Transverse colon (tissue), 4 donors: ENCODE measurements around the gene HK1.

ENCODE experiments used
- POLR2AphosphoS5 ChIP-seq, 3 donors: sonication (generic); formaldehyde crosslinking; IDR thresholded peaks; one replicate each; pipeline ENCODE4 v1.6.1; 2016; ENCODE audit warnings: antibody characterized with exemption in 3 of 3
- TF ChIP-seq, protein P1 (sequence below), 5 experiments: fragments of 200-600 bp in 3 of 5; fragments of 450-650 bp in 2 of 5; sonication (generic) in 3 of 5; IDR thresholded peaks; 1 replicate in 2 of 5; 2 replicates in 3 of 5; pipeline ENCODE4 v1.5.1; 2016 to 2017; ENCODE audit warnings: antibody characterized with exemption in 5 of 5, inconsistent platforms in 3 of 5, mild to moderate bottlenecking in 2 of 5, moderate library complexity in 1 of 5

DNA sequence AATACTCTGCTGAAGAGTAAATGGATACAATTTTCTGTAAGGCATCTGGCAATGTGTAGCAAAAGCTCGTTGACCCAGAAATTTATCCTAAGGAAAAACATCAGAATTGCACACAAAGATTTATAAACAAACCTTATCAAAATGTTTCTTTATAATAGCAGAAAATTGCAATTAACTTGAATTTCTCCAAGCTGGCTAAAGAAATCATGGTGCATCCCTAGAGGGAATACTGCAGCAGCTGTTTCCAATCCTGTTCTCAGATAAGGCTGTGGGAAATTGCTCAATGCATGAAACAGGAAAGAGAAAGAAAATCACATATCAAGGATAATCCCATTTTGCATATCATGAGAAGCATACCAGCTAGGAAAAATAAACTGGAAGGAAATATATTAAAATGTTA lies 119.7 kb downstream of the HK1 start:
- TF ChIP-seq, protein P1, sequence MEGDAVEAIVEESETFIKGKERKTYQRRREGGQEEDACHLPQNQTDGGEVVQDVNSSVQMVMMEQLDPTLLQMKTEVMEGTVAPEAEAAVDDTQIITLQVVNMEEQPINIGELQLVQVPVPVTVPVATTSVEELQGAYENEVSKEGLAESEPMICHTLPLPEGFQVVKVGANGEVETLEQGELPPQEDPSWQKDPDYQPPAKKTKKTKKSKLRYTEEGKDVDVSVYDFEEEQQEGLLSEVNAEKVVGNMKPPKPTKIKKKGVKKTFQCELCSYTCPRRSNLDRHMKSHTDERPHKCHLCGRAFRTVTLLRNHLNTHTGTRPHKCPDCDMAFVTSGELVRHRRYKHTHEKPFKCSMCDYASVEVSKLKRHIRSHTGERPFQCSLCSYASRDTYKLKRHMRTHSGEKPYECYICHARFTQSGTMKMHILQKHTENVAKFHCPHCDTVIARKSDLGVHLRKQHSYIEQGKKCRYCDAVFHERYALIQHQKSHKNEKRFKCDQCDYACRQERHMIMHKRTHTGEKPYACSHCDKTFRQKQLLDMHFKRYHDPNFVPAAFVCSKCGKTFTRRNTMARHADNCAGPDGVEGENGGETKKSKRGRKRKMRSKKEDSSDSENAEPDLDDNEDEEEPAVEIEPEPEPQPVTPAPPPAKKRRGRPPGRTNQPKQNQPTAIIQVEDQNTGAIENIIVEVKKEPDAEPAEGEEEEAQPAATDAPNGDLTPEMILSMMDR (IDR thresholded peaks at IDR 0.05): no peak
- TF ChIP-seq POLR2AphosphoS5 (IDR thresholded peaks at IDR 0.05): no peak
